NCI-H1436 treated with DMSO at 0.1 percent for 48 hours (cell line): Measurements from ENCODE around the gene CFAP91.
"Not testable (repeated sequence)": the region's sequence is repeated elsewhere in the genome, so short reads cannot be mapped to it uniquely, and the experiment has no call there.

Experiments used
- DNase-seq: peaks from one replicate; lab custom pipeline; 2025; lab: John Stamatoyannopoulos, UW

Gene CFAP91

GRCh38 chr3:119677641-119677934 lies 25.2 kb upstream of the CFAP91 start:
- no peak for DNase-seq

DNA sequence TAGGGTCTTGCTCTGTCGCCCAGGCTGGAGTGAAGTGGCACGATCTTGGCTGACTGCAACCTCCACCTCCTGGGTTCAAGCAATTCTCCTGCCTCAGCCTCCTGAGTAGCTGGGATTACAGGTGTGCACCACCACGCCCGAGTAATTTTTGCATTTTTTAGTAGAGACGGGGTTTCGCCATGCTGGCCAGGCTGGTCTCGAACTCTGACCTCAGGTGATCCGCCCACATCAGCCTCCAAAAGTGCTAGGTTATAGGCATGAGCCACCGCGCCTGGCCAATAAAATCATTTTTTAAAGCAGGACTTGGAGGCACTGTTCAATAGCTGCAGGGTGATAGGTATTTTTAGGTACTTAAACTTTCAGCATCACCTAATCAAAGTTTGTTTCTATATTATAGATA lies 24.6 kb upstream of the CFAP91 start:
- not testable (repeated sequence) for DNase-seq

DNA sequence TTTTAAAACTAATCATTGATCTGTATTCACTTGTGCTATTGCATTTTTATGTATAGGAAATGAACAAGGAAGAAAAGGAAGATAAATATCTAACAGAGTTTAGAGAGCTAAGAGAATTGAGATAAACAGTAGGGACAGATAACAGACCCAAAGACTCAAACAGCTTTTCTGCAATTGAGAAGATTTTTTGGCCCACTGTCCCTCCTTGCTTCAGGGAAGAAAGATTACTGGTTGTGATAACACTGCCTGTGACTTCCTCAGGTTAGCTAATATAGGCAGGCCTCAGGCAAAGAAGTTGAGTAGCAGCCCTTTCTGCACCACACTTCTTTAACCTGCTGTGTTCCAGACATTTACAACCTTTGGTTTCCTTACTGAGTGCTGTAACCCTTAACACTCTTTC lies 22.9 kb upstream of the CFAP91 start:
- no peak for DNase-seq

- peak; percentile 10 for DNase-seq
Observed at GRCh38 chr3:119681279-119681678, 21.5 kb upstream of the CFAP91 start.

DNA sequence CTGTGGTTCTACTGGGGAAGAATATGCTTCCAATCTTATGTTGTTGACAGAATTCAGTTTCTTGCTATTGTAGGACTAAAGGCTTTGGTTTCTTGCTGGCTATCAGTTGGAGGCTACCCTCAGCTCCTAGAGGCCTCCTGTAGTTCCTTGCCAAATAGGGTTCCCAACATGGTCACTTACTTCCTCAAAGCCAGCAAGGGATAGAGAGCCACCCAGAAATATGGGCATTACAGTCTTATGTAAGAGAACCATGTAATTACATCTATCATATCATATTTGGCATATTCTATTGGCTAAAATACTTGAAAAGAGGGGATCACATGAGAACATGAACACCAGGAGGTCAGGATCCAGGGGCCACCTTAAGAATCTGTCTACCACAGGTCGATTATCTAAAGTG lies 19.4 kb upstream of the CFAP91 start:
- no peak for DNase-seq

GRCh38 chr3:119690043-119690656 lies 12.7 kb upstream of the CFAP91 start:
- no peak for DNase-seq

- DNase-seq, result no peak
Observed at GRCh38 chr3:119695480-119695879, 7.3 kb upstream of the CFAP91 start.

DNA sequence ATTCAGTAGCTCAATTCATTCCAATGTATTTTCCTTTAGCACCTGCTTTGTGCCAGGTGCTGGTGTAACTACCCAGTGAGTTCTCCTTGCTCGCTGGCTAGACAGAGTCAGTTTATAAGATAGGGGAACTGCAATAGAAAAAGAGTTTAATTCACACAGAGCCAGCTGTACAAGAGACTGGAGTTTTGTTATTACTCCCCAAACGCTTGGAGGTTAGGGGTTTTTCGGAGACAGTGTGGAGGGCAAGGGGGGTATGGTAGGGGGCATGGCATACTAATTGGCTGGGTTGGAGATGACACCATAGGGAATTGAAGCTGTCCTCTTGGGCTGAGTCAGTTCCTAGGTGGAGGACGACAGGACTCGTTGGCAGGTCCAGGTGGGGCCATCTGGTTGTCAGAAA lies 5.4 kb upstream of the CFAP91 start:
- DNase-seq, result no peak

DNA sequence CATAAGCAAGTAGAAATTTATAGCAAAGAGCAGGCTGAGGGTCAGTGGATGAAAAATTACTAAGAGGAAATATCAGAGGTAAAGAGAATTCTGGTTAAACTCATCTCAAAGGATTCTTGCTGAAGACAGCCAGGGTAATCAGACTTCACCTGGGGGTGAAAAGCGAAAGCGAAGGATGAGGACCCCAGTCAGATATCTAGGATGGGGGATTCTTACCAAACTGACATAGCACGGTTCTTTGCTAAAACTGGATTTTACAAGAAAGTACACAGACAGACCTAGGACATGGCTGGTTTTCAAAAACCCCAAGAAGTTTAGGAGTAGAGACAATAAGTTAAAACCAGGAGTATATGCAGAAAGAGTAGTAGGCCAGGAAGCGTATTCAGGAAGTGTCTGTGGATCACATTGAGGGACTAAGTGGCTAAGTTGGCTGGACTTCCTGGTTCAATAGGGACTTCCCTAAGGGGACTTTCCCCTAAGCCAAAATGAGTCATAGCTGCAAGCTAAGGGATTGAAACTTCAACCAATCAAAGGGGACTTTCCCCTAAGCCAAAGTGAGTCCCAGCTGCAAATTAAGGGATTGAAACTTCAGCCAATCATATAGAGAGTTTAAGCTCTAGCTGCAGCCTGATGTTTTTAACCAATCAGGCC lies 2.4 kb upstream of the CFAP91 start:
- no peak for DNase-seq

DNA sequence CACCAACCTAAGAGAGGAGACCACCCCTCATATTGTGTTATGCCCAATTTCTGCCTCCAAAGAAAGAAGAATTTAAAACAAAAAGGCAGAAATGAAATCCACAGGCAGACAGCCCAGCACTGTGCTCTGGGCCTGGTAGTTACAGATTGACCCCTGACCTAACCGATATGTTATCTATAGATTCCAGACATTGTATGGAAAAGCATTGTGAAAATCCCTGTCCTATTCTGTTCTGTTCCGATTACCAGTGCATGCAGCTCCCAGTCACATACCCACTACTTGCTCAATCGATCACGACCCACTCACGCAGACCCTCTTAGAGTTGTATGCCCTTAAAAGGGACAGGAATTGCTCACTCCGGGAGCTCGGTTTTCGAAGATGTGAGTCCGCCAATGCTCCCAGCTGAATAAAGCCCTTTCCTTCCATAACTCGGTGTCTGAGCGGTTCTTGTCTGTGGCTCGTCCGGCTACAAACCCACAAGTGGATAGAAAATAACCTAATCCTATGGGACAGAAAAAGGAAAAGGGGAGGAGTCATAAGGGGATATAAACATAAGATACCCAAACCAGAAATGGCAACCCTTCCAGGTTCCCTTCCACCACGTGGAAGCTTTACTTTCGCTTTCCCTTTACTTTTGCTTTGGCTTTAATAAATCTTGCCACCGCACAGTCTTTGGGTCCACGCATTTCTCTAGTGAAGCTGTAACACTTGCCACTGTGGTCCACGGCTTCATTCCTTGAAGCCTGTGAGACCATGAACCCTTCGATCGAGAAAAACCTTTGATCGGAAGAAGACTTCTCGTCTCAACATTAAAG lies 1.7 kb upstream of the CFAP91 start:
- DNase-seq, result no peak

- DNase-seq, result no peak
Observed at GRCh38 chr3:119703820-119704531, 1.2 kb downstream of the CFAP91 start.

- no peak for DNase-seq
Observed at GRCh38 chr3:119715105-119715504, 12.3 kb downstream of the CFAP91 start.

GRCh38 chr3:119716998-119717397 lies 14.2 kb downstream of the CFAP91 start:
- DNase-seq, result no peak

GRCh38 chr3:119717520-119717919 lies 14.7 kb downstream of the CFAP91 start:
- no peak for DNase-seq

DNA sequence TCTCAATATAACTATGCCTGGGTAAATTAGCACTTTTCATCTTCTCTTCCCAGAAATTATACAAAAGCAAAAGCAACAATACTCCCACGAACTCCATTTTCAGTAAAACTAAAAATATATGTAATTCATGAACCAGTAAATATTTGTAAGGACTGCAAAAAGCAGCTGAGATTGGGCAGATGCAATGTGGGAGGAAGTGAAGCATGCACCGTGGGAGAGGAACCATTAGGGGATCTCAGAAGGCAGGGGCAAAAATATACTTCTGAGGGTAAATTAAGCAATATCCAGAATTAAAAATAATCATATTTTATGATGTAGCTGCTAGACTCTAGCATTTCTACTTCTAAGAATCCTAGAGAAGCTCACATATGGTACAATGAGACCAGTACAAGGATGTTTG lies 20.2 kb downstream of the CFAP91 start:
- DNase-seq, result no peak

- DNase-seq, result no peak
Observed at GRCh38 chr3:119726909-119727308, 24.1 kb downstream of the CFAP91 start.

- DNase-seq, result no peak
Observed at GRCh38 chr3:119729996-119730395, 27.2 kb downstream of the CFAP91 start.

DNA sequence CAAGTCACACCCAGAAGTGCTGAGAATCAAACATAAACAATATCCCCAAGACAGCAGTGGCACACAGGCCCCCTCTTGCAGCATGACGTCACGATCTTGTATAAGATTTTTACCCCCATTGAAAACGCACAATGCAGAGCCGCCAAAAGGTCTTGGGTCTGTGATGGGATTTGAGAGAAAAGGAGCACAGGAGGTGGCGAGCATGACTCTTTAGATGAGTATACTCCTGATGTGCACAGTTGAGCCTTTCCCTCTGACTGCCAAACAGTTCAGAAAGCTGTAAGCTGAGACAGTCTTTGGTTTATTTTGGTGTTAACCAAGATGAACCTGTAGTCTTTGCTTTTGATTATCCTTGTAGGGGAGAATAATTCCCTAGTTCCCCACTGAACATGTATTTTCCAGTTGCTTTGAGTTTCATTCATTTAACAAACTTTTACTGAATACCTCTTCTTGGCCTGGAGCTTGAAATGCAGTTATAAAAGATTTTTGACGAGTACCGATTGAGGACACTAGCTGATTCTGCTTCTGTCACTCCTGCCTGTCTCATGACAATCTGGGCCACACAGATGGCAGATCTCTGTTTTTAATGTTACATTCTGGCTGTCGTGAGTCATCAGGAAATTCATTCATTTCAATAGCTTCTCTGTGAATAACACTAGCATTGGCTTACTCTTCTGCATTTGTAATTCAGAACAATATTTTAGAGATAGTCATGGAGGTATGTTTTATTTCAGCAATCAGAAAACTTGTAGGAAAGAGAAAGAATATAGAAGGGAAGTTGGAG lies 28.9 kb downstream of the CFAP91 start:
- no peak for DNase-seq

- no peak for DNase-seq
Observed at GRCh38 chr3:119733812-119734211, 31.0 kb downstream of the CFAP91 start.

DNA sequence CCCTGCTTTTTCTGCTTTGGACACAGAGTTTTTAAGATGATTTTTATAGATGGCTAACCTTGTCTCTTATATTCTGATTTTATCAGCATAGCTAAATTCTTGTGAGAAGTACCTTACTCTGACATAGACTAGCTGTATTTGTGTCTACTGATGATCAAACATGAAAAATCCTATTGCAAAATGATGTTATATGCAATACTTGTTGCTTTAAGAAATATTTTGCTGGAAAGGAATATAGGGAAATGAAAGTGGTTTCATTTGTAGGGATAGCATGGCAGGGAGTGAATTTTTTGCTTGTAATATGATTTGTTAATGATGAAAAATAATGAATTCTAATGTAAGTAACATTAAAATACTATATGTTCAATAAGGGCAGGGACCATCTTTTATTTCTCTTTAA lies 35.9 kb downstream of the CFAP91 start:
- no peak for DNase-seq

- no peak for DNase-seq
Observed at GRCh38 chr3:119741657-119742590, 39.1 kb downstream of the CFAP91 start.
